Glomerular visceral epithelial cell (primary cell): ENCODE measurements around the gene CAMK2N1.
"Not testable (repeated sequence)": the region's sequence is repeated elsewhere in the genome, so short reads cannot be mapped to it uniquely, and the experiment has no call there.

ENCODE experiments used
- DNase-seq: peaks from one replicate; pipeline ENCODE4 v3.0.0-alpha.2; 2016; ENCODE audit errors: extremely low spot score

CAMK2N1 gene

GRCh38 chr1:20496725-20497383, 10.8 kb upstream of the CAMK2N1 start:
- DNase-seq: not testable (repeated sequence)

GRCh38 chr1:20496241-20496661, 10.2 kb upstream of the CAMK2N1 start:
- peak; percentile 78 for DNase-seq

GRCh38 chr1:20495661-20496060, 9.7 kb upstream of the CAMK2N1 start:
- no peak for DNase-seq

- no peak for DNase-seq
Observed at GRCh38 chr1:20494609-20495311, 8.8 kb upstream of the CAMK2N1 start.

GRCh38 chr1:20493839-20494608, 8.0 kb upstream of the CAMK2N1 start:
- DNase-seq: peak; percentile 89

GRCh38 chr1:20493309-20493708, 7.3 kb upstream of the CAMK2N1 start:
- no peak for DNase-seq

- DNase-seq: no peak
Observed at GRCh38 chr1:20492751-20493150, 6.7 kb upstream of the CAMK2N1 start.

GRCh38 chr1:20491866-20492265, 5.9 kb upstream of the CAMK2N1 start:
- no peak for DNase-seq

GRCh38 chr1:20491178-20491577, 5.2 kb upstream of the CAMK2N1 start:
- no peak for DNase-seq

- DNase-seq: no peak
Observed at GRCh38 chr1:20487236-20487590, 1.2 kb upstream of the CAMK2N1 start.

- peak; percentile 37 for DNase-seq
Observed at GRCh38 chr1:20486457-20487235, 636 bp upstream of the CAMK2N1 start.

- DNase-seq: no peak
Observed at GRCh38 chr1:20484519-20485462, 1.2 kb downstream of the CAMK2N1 start.

GRCh38 chr1:20483833-20484518, 2.0 kb downstream of the CAMK2N1 start:
- no peak for DNase-seq

GRCh38 chr1:20483098-20483832, 2.7 kb downstream of the CAMK2N1 start:
- DNase-seq: no peak

- no peak for DNase-seq
Observed at GRCh38 chr1:20481643-20482498, 4.1 kb downstream of the CAMK2N1 start.

GRCh38 chr1:20480951-20481617, 4.9 kb downstream of the CAMK2N1 start:
- DNase-seq: peak; percentile 51

GRCh38 chr1:20480243-20480944, 5.6 kb downstream of the CAMK2N1 start:
- DNase-seq: peak; percentile 87
